HG02943 (cell line): ENCODE results near the gene KRTAP5-7.
"Not testable (repeated sequence)": the region's sequence is repeated elsewhere in the genome, so short reads cannot be mapped to it uniquely, and the experiment has no call there.

Source experiments
- ATAC-seq: cut with Tn5 transposase; IDR thresholded peaks from one replicate; pipeline ENCODE4 v1.9.1; 2021; ENCODE audit warnings: mild to moderate bottlenecking, low read depth, moderate library complexity; ENCODE audit not compliant: unreplicated experiment

The KRTAP5-7 gene

GRCh38 chr11:71555508-71555907, 28.4 kb downstream of the KRTAP5-7 start:
- ATAC-seq = no peak

GRCh38 chr11:71556018-71556417, 29.0 kb downstream of the KRTAP5-7 start:
- ATAC-seq = no peak

GRCh38 chr11:71557257-71557656, 30.2 kb downstream of the KRTAP5-7 start:
- ATAC-seq = no peak

- no peak for ATAC-seq
Observed at GRCh38 chr11:71558996-71559395, 31.9 kb downstream of the KRTAP5-7 start.

- no peak for ATAC-seq
Observed at GRCh38 chr11:71562120-71562519, 35.1 kb downstream of the KRTAP5-7 start.

GRCh38 chr11:71563406-71563805, 36.3 kb downstream of the KRTAP5-7 start:
- no peak for ATAC-seq

GRCh38 chr11:71564430-71564829, 37.4 kb downstream of the KRTAP5-7 start:
- ATAC-seq = no peak

- ATAC-seq = no peak
Observed at GRCh38 chr11:71565263-71565662, 38.2 kb downstream of the KRTAP5-7 start, which contains the start of gene KRTAP5-10. Gene KRTAP5-10, plus strand, starts transcription at chr11:71565563. Its CDS starts 25 bp downstream, at chr11:71565588.

GRCh38 chr11:71566081-71566620, 39.1 kb downstream of the KRTAP5-7 start:
- no peak for ATAC-seq

GRCh38 chr11:71566626-71567599, 39.8 kb downstream of the KRTAP5-7 start:
- not testable (repeated sequence) for ATAC-seq

- not testable (repeated sequence) for ATAC-seq
Observed at GRCh38 chr11:71567633-71568032, 40.6 kb downstream of the KRTAP5-7 start.

GRCh38 chr11:71568704-71569349, 41.8 kb downstream of the KRTAP5-7 start:
- ATAC-seq = no peak

- not testable (repeated sequence) for ATAC-seq
Observed at GRCh38 chr11:71571101-71571850, 44.2 kb downstream of the KRTAP5-7 start.

- ATAC-seq = no peak
Observed at GRCh38 chr11:71572811-71573210, 45.7 kb downstream of the KRTAP5-7 start.

- no peak for ATAC-seq
Observed at GRCh38 chr11:71574418-71574817, 47.4 kb downstream of the KRTAP5-7 start.

GRCh38 chr11:71575723-71576424, 48.8 kb downstream of the KRTAP5-7 start:
- no peak for ATAC-seq

GRCh38 chr11:71576688-71577465, 49.8 kb downstream of the KRTAP5-7 start:
- not testable (repeated sequence) for ATAC-seq

GRCh38 chr11:71577469-71578004, 50.5 kb downstream of the KRTAP5-7 start:
- ATAC-seq = no peak
